H9 (cell line): Measurements from ENCODE around the gene ABHD12. TPM values are rescaled to one million over a fixed set of nuclear protein-coding genes. Genes with fewer than 3 reads are reported as not detected.

Experiments
- DNase-seq: peaks from one replicate; pipeline ENCODE4 v3.0.0-alpha.2; 2017
- H2AFZ ChIP-seq: one replicate; pipeline ENCODE4 v1.6.1; 2013; ENCODE audit warnings: mild to moderate bottlenecking, low read length, control low read depth, moderate library complexity
- H2AK5ac ChIP-seq: 2 replicates; pipeline ENCODE4 v1.6.1; 2013; ENCODE audit warnings: low read length, control low read depth, mixed read lengths; ENCODE audit not compliant: insufficient read length
- H2BK120ac ChIP-seq: one replicate; pipeline ENCODE4 v1.6.1; 2013; ENCODE audit warnings: low read depth, mild to moderate bottlenecking, low read length, control low read depth, inconsistent platforms; ENCODE audit not compliant: poor library complexity, severe bottlenecking
- H2BK12ac ChIP-seq: 2 replicates; pipeline ENCODE4 v1.6.1; 2013; ENCODE audit warnings: low read length, control low read depth, mixed read lengths, low read depth; ENCODE audit not compliant: insufficient read length
- H2BK15ac ChIP-seq: 2 replicates; pipeline ENCODE4 v1.6.1; 2013; ENCODE audit warnings: low read depth, low read length, control low read depth
- H2BK20ac ChIP-seq: one replicate; pipeline ENCODE4 v1.6.1; 2013; ENCODE audit warnings: low read depth, mild to moderate bottlenecking, low read length, control low read depth, inconsistent platforms; ENCODE audit not compliant: poor library complexity, severe bottlenecking
- H2BK5ac ChIP-seq: 2 replicates; pipeline ENCODE4 v1.6.1; 2013; ENCODE audit warnings: low read length, control low read depth, mixed read lengths; ENCODE audit not compliant: insufficient read length
- H3K14ac ChIP-seq: 2 replicates; pipeline ENCODE4 v1.6.1; 2013; ENCODE audit warnings: low read length, control low read depth; ENCODE audit not compliant: insufficient read depth
- H3K18ac ChIP-seq: 2 replicates; pipeline ENCODE4 v1.6.1; 2013; ENCODE audit warnings: low read depth, mild to moderate bottlenecking, mixed read lengths, low read length, control low read depth; ENCODE audit not compliant: insufficient read length
- H3K23ac ChIP-seq: 2 replicates; pipeline ENCODE4 v1.6.1; 2013; ENCODE audit warnings: low read length, control low read depth, mixed read lengths, low read depth; ENCODE audit not compliant: insufficient read length
- H3K23me2 ChIP-seq: 2 replicates; pipeline ENCODE4 v1.6.1; 2013; ENCODE audit warnings: low read depth, mild to moderate bottlenecking, mixed read lengths, low read length, control low read depth; ENCODE audit not compliant: insufficient read length, poor library complexity, severe bottlenecking
- H3K27ac ChIP-seq: 2 replicates; pipeline ENCODE4 v1.5.1; 2013; ENCODE audit warnings: low read length, control low read depth, mixed read lengths, low read depth; ENCODE audit not compliant: insufficient read length
- H3K27me3 ChIP-seq: 2 replicates; pipeline ENCODE4 v1.6.1; 2013; ENCODE audit warnings: low read length, control low read depth, inconsistent platforms; ENCODE audit not compliant: insufficient read depth
- H3K4ac ChIP-seq: 2 replicates; pipeline ENCODE4 v1.6.1; 2013; ENCODE audit warnings: low read depth, mild to moderate bottlenecking, control low read depth, inconsistent platforms, low read length, moderate library complexity
- H3K4me1 ChIP-seq: 2 replicates; pipeline ENCODE4 v1.6.1; 2013; ENCODE audit warnings: low read length, control low read depth, inconsistent platforms; ENCODE audit not compliant: insufficient read depth
- H3K4me2 ChIP-seq: 2 replicates; pipeline ENCODE4 v1.6.1; 2013; ENCODE audit warnings: low read length, control low read depth, mixed read lengths; ENCODE audit not compliant: insufficient read length, insufficient read depth
- H3K56ac ChIP-seq: 2 replicates; pipeline ENCODE4 v1.6.1; 2013; ENCODE audit warnings: low read depth, mild to moderate bottlenecking, mixed read lengths, low read length, control low read depth; ENCODE audit not compliant: insufficient read length
- H3K79me1 ChIP-seq: 2 replicates; pipeline ENCODE4 v1.6.1; 2013; ENCODE audit warnings: low read depth, mild to moderate bottlenecking, moderate library complexity, low read length, control low read depth, inconsistent platforms; ENCODE audit not compliant: insufficient read depth, poor library complexity, severe bottlenecking
- H3K79me2 ChIP-seq: 2 replicates; pipeline ENCODE4 v1.6.1; 2013; ENCODE audit warnings: low read length, control low read depth, inconsistent platforms; ENCODE audit not compliant: insufficient read depth
- H3K9ac ChIP-seq: 2 replicates; pipeline ENCODE4 v1.6.1; 2013; ENCODE audit warnings: low read length, control low read depth, mixed read lengths; ENCODE audit not compliant: insufficient read length; ENCODE audit errors: extremely low read depth
- H3K9me3 ChIP-seq: one replicate; pipeline ENCODE4 v1.6.1; 2013; ENCODE audit warnings: low read depth, low read length, inconsistent platforms; ENCODE audit not compliant: control insufficient read depth
- H3T11ph ChIP-seq: one replicate; pipeline ENCODE4 v1.6.1; 2013; ENCODE audit warnings: mild to moderate bottlenecking, low read length, control low read depth, inconsistent platforms
- H4K20me1 ChIP-seq: one replicate; pipeline ENCODE4 v1.6.1; 2013; ENCODE audit not compliant: control insufficient read depth, insufficient read length, insufficient read depth
- H4K5ac ChIP-seq: 2 replicates; pipeline ENCODE4 v1.6.1; 2013; ENCODE audit warnings: low read depth, mild to moderate bottlenecking, mixed read lengths, low read length, control low read depth; ENCODE audit not compliant: insufficient read length
- H4K8ac ChIP-seq: replicated peaks from 2 replicates; pipeline ENCODE4 v1.6.1; 2013; ENCODE audit warnings: low read length, control low read depth, mixed read lengths, low read depth; ENCODE audit not compliant: insufficient read length
- H4K91ac ChIP-seq: 2 replicates; pipeline ENCODE4 v1.6.1; 2013; ENCODE audit warnings: low read depth, mild to moderate bottlenecking, moderate library complexity, mixed read lengths, low read length, control low read depth; ENCODE audit not compliant: insufficient read length
- H3K27ac Mint-ChIP-seq, 3 experiments: 2 replicates in 2 of 3; 3 replicates in 1 of 3; pipeline ENCODE4 v1.8.0; 2020 to 2021; ENCODE audit warnings: mixed read lengths in 3 of 3, mild to moderate bottlenecking in 1 of 3, moderate library complexity in 1 of 3
- H3K27me3 Mint-ChIP-seq: 2 replicates; pipeline ENCODE4 v1.8.0; 2021; ENCODE audit warnings: low read depth, mild to moderate bottlenecking, moderate library complexity, mixed read lengths
- H3K36me3 Mint-ChIP-seq, 3 experiments: 2 replicates in 2 of 3; 3 replicates in 1 of 3; pipeline ENCODE4 v1.8.0; 2020 to 2021; ENCODE audit warnings: low read depth in 3 of 3, mixed read lengths in 3 of 3; ENCODE audit not compliant: insufficient read depth in 1 of 3
- H3K4me1 Mint-ChIP-seq, 2 experiments: 2 replicates each; pipeline ENCODE4 v1.8.0; 2020; ENCODE audit warnings: mixed read lengths in 2 of 2
- H3K4me3 Mint-ChIP-seq, 2 experiments: 2 replicates in 1 of 2; 3 replicates in 1 of 2; pipeline ENCODE4 v1.8.0; 2020 to 2021; ENCODE audit warnings: mild to moderate bottlenecking in 2 of 2, mixed read lengths in 2 of 2, moderate library complexity in 1 of 2
- H3K9me3 Mint-ChIP-seq, 2 experiments: 2 replicates in 1 of 2; 3 replicates in 1 of 2; pipeline ENCODE4 v1.8.0; 2020; ENCODE audit warnings: mild to moderate bottlenecking in 2 of 2, mixed read lengths in 2 of 2, moderate library complexity in 1 of 2
- CTCF ChIP-seq: fragments of 200-600 bp; sonication (generic); conservative IDR thresholded peaks from 3 replicates; pipeline ENCODE4 v1.8.0; 2021; ENCODE audit warnings: antibody characterized with exemption, mild to moderate bottlenecking
- WGBS: extraction: QIAGEN DNeasy Blood & Tissue Kit; methylation state at CpG from one replicate; pipeline ENCODE4 v1.1.7; 2013; ENCODE audit warnings: missing lambda C conversion rate, low lambda C conversion rate, mixed read lengths; ENCODE audit not compliant: insufficient read length; ENCODE audit errors: extremely low coverage; 5-methylcytosine and 5-hydroxymethylcytosine counted together
- total RNA-seq: library from RNA; stranded (reverse); gene quantifications from 2 replicates; pipeline ENCODE4 v1.2.1, GENCODE V29; 2021

Gene ABHD12
- total RNA-seq, 1 experiment from 2014 or later = 54.4 TPM

- no CpG with 5 or more reads among the region's 20 CpGs for WGBS
- H3K56ac ChIP-seq = no peak overlapping the region
- no peaks in the 10 kb centered on the region for H3K4me1 ChIP-seq
- Mint-ChIP-seq H3K4me1 (no peaks in the 10 kb centered on the region), H3K9me3 (no peaks in the 10 kb centered on the region; a peak in 1 of 5 replicates), H3K36me3 (peaks cover 26 to 80% (median 45%) of the 10 kb centered on the region in 3 experiments; a peak in 6 of 7 replicates), H3K27me3 (no peaks in the 10 kb centered on the region), H3K4me3 (no peak overlapping the region), H3K27ac (no peak overlapping the region)
- H2BK15ac ChIP-seq = no peak overlapping the region
- no peak overlapping the region for H3K18ac ChIP-seq
- no peak overlapping the region for H3K23ac ChIP-seq
- no peak overlapping the region for H3K4ac ChIP-seq
- H4K5ac ChIP-seq = no peak overlapping the region
- TF ChIP-seq CTCF = no peak
- H4K91ac ChIP-seq = no peak overlapping the region
- H2BK20ac ChIP-seq = no peak overlapping the region
- H3K4me2 ChIP-seq = no peak overlapping the region
- H3K14ac ChIP-seq = no peak overlapping the region
- H2AFZ ChIP-seq = no peak overlapping the region
- DNase-seq = no peak
- H3K9ac ChIP-seq = no peak overlapping the region
- H3K9me3 ChIP-seq = no peaks in the 10 kb centered on the region
- no peaks in the 10 kb centered on the region for H3K79me1 ChIP-seq
- H3K79me2 ChIP-seq = no peaks in the 10 kb centered on the region
- no peak overlapping the region for H2AK5ac ChIP-seq
- no peaks in the 10 kb centered on the region for H4K20me1 ChIP-seq
- H3K23me2 ChIP-seq = no peaks in the 10 kb centered on the region
- no peak overlapping the region for H3K27ac ChIP-seq
- H2BK5ac ChIP-seq = no peak overlapping the region
- H2BK120ac ChIP-seq = no peak overlapping the region
- no peak overlapping the region for H2BK12ac ChIP-seq
- no peak overlapping the region for H3T11ph ChIP-seq
- H3K27me3 ChIP-seq = no peaks in the 10 kb centered on the region
- no peak overlapping the region for H4K8ac ChIP-seq
These were observed 116.2 kb downstream of the ABHD12 start for GRCh38 chr20:25274481-25274880.
